CD4-positive, CD25-positive, alpha-beta regulatory T cell (primary cell): ENCODE data around the gene RAB20. TPM values are rescaled to one million over a fixed set of nuclear protein-coding genes. Genes with fewer than 3 reads are reported as not detected.
"Not testable (repeated sequence)": the region's sequence is repeated elsewhere in the genome, so short reads cannot be mapped to it uniquely, and the experiment has no call there.

Source experiments
- ATAC-seq, 2 donors: fragments of 150-1000 bp; cut with Tn5 transposase; one replicate each; pipeline ENCODE4 v1.10.0; 2021; ENCODE audit warnings: low read depth in 2 of 2, moderate number of reproducible peaks in 2 of 2, moderate library complexity in 1 of 2
- DNase-seq, 3 donors: peaks; one replicate each; pipeline versions ENCODE4 v3.0.0 to v3.0.0-alpha.2; 2012 to 2022; ENCODE audit warnings: mixed read lengths in 1 of 3
- H3K27ac ChIP-seq: one replicate; pipeline ENCODE4 v1.7.0; 2013; ENCODE audit warnings: mild to moderate bottlenecking, low read length; ENCODE audit not compliant: insufficient read depth, poor library complexity, severe bottlenecking
- H3K27me3 ChIP-seq: one replicate; pipeline ENCODE4 v1.7.0; 2013; ENCODE audit warnings: low read length; ENCODE audit not compliant: control insufficient read depth, insufficient read depth
- H3K36me3 ChIP-seq: one replicate; pipeline ENCODE4 v1.7.0; 2013; ENCODE audit warnings: mild to moderate bottlenecking, low read length, moderate library complexity; ENCODE audit not compliant: control insufficient read depth, insufficient read depth
- H3K4me1 ChIP-seq: 2 replicates; pipeline ENCODE4 v1.7.0; 2013; ENCODE audit warnings: mild to moderate bottlenecking, low read length; ENCODE audit not compliant: insufficient read depth, control insufficient read depth, poor library complexity, severe bottlenecking
- H3K4me3 ChIP-seq: one replicate; pipeline ENCODE4 v1.7.0; 2013; ENCODE audit warnings: low read depth, mild to moderate bottlenecking, low read length, moderate library complexity
- H3K9me3 ChIP-seq, 2 experiments: 1 replicate in 1 of 2; 2 replicates in 1 of 2; pipeline ENCODE4 v1.7.0; 2013; ENCODE audit warnings: low read length in 2 of 2, mild to moderate bottlenecking in 1 of 2, moderate library complexity in 1 of 2; ENCODE audit not compliant: control insufficient read depth in 2 of 2
- H3K27ac Mint-ChIP-seq, 3 donors: one replicate each; pipeline ENCODE4 v1.8.0; 2020 to 2022; ENCODE audit warnings: mild to moderate bottlenecking in 3 of 3, mixed read lengths in 3 of 3, moderate library complexity in 2 of 3
- H3K27me3 Mint-ChIP-seq: one replicate; pipeline ENCODE4 v1.8.0; 2022; ENCODE audit warnings: mild to moderate bottlenecking, mixed read lengths
- H3K36me3 Mint-ChIP-seq: one replicate; pipeline ENCODE4 v1.8.0; 2020; ENCODE audit warnings: mixed read lengths
- H3K4me1 Mint-ChIP-seq, 4 donors: one replicate each; pipeline ENCODE4 v1.8.0; 2020 to 2022; ENCODE audit warnings: mixed read lengths in 4 of 4, mild to moderate bottlenecking in 1 of 4
- H3K4me3 Mint-ChIP-seq, 4 donors: one replicate each; pipeline ENCODE4 v1.8.0; 2020 to 2022; ENCODE audit warnings: mild to moderate bottlenecking in 4 of 4, mixed read lengths in 4 of 4, moderate library complexity in 3 of 4
- H3K9me3 Mint-ChIP-seq, 7 donors: one replicate each; pipeline ENCODE4 v1.8.0; 2020 to 2022; ENCODE audit warnings: mixed read lengths in 7 of 7, mild to moderate bottlenecking in 3 of 7, moderate library complexity in 2 of 7
- polyA plus RNA-seq, 4 donors: library from polyadenylated mRNA; unstranded; fragments of 300-500 nt; fragmentation: Illumina TruSeq; gene quantifications; one replicate each; pipeline ENCODE4 v1.2.3, GENCODE V29; 2021
- total RNA-seq: library from RNA; stranded (reverse); gene quantifications from one replicate; pipeline ENCODE4 v1.2.3, GENCODE V29; 2022

The RAB20 gene
- total and polyA plus RNA-seq, 5 donors from 2014 or later: 1.2 to 4.7 (median 2.4) TPM; not detected in 1

DNA sequence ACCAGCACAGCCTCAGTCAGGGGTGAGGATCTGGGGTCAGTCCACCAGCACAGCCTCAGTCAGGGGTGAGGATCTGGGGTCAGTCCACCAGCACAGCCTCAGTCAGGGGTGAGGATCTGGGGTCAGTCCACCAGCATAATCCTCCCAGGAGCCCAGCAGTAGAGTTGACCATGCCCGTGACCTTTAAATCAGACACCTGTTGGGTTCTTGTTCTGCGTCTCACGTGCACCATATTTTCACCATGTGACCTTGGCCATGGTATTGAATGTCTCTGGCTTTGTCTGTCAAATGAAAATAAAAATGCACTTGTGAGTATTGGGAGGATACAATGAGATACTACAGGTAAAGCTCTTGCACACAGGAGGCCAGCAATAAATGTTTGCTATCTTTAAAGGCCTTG is 63.6 kb downstream of the RAB20 start:
- not testable (repeated sequence) for H3K27ac Mint-ChIP-seq, H3K4me1 ChIP-seq, H3K36me3 ChIP-seq, H3K27me3 Mint-ChIP-seq, H3K4me1 Mint-ChIP-seq, H3K9me3 ChIP-seq, H3K4me3 ChIP-seq, H3K4me3 Mint-ChIP-seq, H3K27ac ChIP-seq, H3K36me3 Mint-ChIP-seq, ATAC-seq, H3K27me3 ChIP-seq, H3K9me3 Mint-ChIP-seq, DNase-seq

DNA sequence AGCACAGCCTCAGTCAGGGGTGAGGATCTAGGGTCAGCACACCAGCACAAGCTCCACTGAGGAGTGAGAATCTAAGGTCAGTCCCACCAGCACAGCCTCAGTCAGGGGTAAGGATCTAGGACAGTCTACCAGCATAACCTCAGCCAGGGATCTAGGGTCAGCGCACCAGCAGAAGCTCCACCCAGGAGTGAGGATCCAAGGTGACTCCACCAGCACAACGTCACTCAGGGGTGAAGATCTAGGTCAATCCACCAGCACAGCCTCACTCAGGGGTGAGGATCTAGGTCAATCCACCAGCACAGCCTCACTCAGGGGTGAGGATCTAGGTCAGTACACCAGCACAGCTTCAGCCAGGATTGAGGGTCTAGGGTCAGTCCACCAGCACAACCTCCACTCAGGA is 64.5 kb downstream of the RAB20 start:
- H3K27ac Mint-ChIP-seq: no peak overlapping the region
- H3K27me3 Mint-ChIP-seq: no peaks in the 10 kb centered on the region
- no peaks in the 10 kb centered on the region for H3K27me3 ChIP-seq
- H3K27ac ChIP-seq: no peak overlapping the region
- no peaks in the 10 kb centered on the region for H3K4me1 ChIP-seq
- H3K4me3 Mint-ChIP-seq: no peak overlapping the region
- H3K36me3 ChIP-seq: no peaks in the 10 kb centered on the region
- H3K36me3 Mint-ChIP-seq: no peaks in the 10 kb centered on the region
- ATAC-seq (no peak), DNase-seq (no peak)
- H3K4me3 ChIP-seq: no peak overlapping the region
- H3K4me1 Mint-ChIP-seq: no peaks in the 10 kb centered on the region
- H3K9me3 ChIP-seq: no peaks in the 10 kb centered on the region
- peaks cover 0 to 1% (median 0%) of the 10 kb centered on the region in 7 donors for H3K9me3 Mint-ChIP-seq

DNA sequence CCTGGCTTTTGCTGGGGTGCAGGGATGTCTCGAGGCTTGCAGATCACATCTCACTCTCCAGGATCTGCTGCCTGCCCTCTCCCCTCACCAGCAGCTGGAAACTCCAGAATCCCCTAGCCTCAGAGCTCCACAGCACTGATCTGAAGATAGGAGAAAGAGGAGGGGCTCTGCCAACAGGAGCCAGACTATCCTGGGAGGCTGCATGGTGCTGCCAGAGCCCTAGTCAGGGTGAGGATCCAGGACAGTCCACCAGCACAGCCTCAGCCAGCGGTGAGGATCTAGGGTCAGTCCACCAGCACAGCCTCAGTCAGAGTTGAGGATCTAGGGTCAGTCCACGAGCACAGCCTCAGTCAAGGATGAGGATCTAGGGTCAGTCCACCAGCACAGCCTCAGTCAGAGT is 65.2 kb downstream of the RAB20 start:
- Histone ChIP-seq H3K4me3 (no peak overlapping the region), H3K27ac (no peak overlapping the region), H3K36me3 (no peaks in the 10 kb centered on the region), H3K9me3 (no peaks in the 10 kb centered on the region), H3K27me3 (no peaks in the 10 kb centered on the region), H3K4me1 (no peaks in the 10 kb centered on the region)
- no peaks in the 10 kb centered on the region for H3K36me3 Mint-ChIP-seq
- DNase-seq: no peak
- peaks cover 0 to 1% (median 0%) of the 10 kb centered on the region in 7 donors for H3K9me3 Mint-ChIP-seq
- H3K4me1 Mint-ChIP-seq: no peaks in the 10 kb centered on the region
- H3K27me3 Mint-ChIP-seq: no peaks in the 10 kb centered on the region
- ATAC-seq: no peak
- H3K4me3 Mint-ChIP-seq: no peak overlapping the region
- no peak overlapping the region for H3K27ac Mint-ChIP-seq

DNA sequence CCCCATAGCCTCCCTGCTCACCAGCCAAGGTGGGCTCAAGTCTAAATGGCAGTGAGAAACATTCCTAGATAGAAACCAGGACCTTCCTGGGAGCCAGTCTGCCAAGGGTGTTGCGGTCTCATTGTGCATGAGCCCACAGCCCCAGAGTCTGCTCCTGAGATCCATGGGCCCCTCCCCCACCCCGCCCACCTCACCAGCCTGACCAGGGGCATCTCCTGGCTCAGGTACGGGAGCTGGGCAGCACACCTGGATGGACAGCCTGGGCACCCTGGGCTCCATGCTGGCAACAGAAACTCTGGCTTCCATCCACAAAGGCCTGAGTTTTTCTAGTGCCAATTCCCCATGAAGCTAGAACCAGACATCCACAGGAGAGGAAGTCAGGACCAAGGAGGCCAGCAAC is 65.6 kb downstream of the RAB20 start:
- ATAC-seq: no peak

DNA sequence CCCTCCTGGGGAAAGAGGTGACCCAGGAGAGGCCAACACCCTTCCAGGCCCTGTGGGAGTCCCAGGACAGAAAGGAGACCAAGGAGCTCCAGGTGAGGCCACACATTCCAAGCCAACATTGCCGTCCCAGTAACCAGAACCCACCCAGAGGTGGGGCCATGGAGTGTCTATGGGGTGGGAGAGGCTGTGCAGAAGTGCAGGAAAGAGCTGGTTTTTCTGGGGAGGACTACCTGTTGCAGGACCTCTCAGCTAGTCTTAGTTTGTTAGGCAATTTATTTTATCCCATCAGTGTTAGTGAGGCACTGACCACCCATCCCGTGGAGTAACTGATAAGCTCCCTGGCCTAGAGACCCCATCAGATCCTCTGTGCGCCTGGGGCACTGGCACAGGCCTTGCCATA is 66.1 kb downstream of the RAB20 start:
- no peak overlapping the region for H3K27ac Mint-ChIP-seq
- no peaks in the 10 kb centered on the region for H3K9me3 Mint-ChIP-seq
- no peak overlapping the region for H3K4me3 ChIP-seq
- H3K9me3 ChIP-seq: no peaks in the 10 kb centered on the region
- H3K4me1 Mint-ChIP-seq: no peaks in the 10 kb centered on the region
- DNase-seq (no peak), ATAC-seq (no peak)
- H3K36me3 Mint-ChIP-seq: no peaks in the 10 kb centered on the region
- no peak overlapping the region for H3K4me3 Mint-ChIP-seq
- no peaks in the 10 kb centered on the region for H3K4me1 ChIP-seq
- H3K36me3 ChIP-seq: no peaks in the 10 kb centered on the region
- no peak overlapping the region for H3K27ac ChIP-seq
- H3K27me3 ChIP-seq: no peaks in the 10 kb centered on the region
- no peaks in the 10 kb centered on the region for H3K27me3 Mint-ChIP-seq

More for the DNA sequence above, 65.6 kb downstream of the RAB20 start:
- Mint-ChIP-seq H3K4me1 (no peaks in the 10 kb centered on the region), H3K27ac (no peak overlapping the region), H3K36me3 (no peaks in the 10 kb centered on the region), H3K9me3 (peaks cover 0 to 1% (median 0%) of the 10 kb centered on the region in 7 donors), H3K27me3 (no peaks in the 10 kb centered on the region), H3K4me3 (no peak overlapping the region)
- Histone ChIP-seq H3K4me3 (no peak overlapping the region), H3K27me3 (no peaks in the 10 kb centered on the region), H3K9me3 (no peaks in the 10 kb centered on the region), H3K4me1 (no peaks in the 10 kb centered on the region), H3K27ac (no peak overlapping the region), H3K36me3 (no peaks in the 10 kb centered on the region)
- no peak for DNase-seq

DNA sequence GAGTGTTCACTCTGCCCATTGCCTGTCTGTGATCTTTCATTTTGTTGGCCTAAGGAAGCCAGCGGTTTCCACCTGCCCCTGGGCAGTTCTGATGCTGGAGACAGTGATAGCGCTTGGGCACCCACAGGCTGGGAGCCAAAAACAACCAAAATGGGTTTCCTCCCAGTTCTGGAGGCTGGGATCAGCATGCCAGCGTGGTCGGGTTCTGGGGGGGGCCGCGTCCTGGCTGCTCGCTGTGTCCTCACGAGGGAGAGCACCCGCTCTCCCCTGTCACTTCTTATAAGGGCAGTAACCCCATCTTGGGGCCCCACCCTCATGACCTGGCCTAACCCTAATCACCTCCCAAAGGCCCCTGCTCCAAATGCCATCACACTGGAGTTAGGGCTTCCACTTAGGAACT is 67.9 kb downstream of the RAB20 start:
- Mint-ChIP-seq H3K4me3 (no peak overlapping the region), H3K9me3 (no peaks in the 10 kb centered on the region), H3K36me3 (no peaks in the 10 kb centered on the region), H3K27me3 (peaks cover 4% of the 10 kb centered on the region), H3K27ac (no peak overlapping the region), H3K4me1 (no peaks in the 10 kb centered on the region)
- Histone ChIP-seq H3K4me1 (no peaks in the 10 kb centered on the region), H3K27ac (no peak overlapping the region), H3K36me3 (no peaks in the 10 kb centered on the region), H3K27me3 (no peaks in the 10 kb centered on the region), H3K4me3 (no peak overlapping the region), H3K9me3 (no peaks in the 10 kb centered on the region)
- no peak for DNase-seq
- ATAC-seq: no peak

DNA sequence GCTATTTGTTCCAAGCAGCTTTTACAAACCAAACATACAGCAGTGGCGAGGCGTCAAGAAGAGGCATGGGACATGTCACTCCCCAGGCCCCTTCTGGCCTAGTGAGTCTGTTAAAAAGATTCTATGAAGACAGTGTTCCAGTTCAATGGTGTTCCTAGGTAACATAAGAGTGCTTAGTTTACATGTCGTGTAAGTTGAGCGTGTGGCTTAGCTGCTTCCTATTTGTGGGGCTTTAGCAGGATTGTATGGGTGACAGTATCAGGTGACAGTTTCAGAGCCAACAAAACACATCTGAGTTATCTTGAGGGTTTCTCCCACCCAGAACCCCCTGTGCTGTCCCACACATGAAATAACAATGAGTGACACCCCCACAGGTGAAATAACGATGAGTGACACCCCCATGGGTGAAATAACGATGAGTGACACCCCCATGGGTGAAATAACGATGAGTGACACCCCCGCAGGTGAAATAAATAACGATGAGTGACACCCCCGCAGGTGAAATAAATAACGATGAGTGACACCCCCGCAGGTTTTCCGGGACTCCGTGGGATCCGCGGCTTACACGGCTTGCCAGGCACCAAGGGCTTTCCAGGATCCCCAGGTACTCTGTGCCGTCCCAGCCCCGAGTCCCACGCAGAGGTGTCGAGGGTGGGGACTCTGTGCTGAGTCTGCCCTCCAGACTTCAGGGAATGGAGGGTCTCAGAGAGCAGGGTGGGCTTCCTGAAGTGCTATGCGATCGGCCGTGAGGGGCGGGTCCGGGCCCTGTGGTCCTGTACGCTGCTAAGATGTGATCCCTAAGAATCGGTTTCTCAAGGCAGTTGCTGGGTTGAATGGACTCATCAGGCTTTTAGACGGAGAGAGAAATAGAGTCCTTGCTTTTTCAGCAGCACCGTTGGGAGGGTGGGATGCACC is 68.6 kb downstream of the RAB20 start:
- Mint-ChIP-seq H3K27me3 (peaks cover 4% of the 10 kb centered on the region), H3K27ac (no peak overlapping the region), H3K4me3 (no peak overlapping the region), H3K4me1 (no peaks in the 10 kb centered on the region), H3K36me3 (no peaks in the 10 kb centered on the region), H3K9me3 (no peaks in the 10 kb centered on the region)
- Histone ChIP-seq H3K27me3 (no peaks in the 10 kb centered on the region), H3K9me3 (no peaks in the 10 kb centered on the region), H3K4me1 (no peaks in the 10 kb centered on the region), H3K4me3 (no peak overlapping the region), H3K36me3 (no peaks in the 10 kb centered on the region), H3K27ac (no peak overlapping the region)
- DNase-seq (no peak), ATAC-seq (no peak)
